Measurements from ENCODE around the gene OR9Q1.

Gene OR9Q1

DNA sequence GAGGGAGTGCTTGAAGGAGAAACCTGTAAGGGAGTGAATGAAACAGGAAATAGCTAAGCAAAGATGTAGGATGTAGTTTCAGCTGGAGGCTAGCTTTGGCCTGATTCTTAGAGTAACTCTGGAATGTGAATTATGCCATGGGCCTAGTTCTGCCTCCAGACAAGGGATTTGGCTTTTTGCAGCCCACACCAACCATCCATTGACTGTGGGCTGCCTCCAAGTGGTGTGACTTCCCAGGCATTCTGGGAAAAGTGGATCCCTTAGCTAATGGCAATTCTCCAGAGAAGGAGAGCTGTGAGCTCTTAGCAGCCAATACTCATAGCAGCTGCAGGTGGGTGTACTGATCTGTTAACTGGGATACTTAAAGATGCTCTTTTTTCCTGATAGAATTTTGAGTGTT lies 103.7 kb downstream of the OR9Q1 start:
- DNase-seq (ENCODE audit: extremely low read depth, low read depth): no peak
- TF ChIP-seq, protein P1, sequence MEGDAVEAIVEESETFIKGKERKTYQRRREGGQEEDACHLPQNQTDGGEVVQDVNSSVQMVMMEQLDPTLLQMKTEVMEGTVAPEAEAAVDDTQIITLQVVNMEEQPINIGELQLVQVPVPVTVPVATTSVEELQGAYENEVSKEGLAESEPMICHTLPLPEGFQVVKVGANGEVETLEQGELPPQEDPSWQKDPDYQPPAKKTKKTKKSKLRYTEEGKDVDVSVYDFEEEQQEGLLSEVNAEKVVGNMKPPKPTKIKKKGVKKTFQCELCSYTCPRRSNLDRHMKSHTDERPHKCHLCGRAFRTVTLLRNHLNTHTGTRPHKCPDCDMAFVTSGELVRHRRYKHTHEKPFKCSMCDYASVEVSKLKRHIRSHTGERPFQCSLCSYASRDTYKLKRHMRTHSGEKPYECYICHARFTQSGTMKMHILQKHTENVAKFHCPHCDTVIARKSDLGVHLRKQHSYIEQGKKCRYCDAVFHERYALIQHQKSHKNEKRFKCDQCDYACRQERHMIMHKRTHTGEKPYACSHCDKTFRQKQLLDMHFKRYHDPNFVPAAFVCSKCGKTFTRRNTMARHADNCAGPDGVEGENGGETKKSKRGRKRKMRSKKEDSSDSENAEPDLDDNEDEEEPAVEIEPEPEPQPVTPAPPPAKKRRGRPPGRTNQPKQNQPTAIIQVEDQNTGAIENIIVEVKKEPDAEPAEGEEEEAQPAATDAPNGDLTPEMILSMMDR (IDR thresholded peaks at IDR 0.05; ENCODE audit: low read depth, low read length): no peak

DNA sequence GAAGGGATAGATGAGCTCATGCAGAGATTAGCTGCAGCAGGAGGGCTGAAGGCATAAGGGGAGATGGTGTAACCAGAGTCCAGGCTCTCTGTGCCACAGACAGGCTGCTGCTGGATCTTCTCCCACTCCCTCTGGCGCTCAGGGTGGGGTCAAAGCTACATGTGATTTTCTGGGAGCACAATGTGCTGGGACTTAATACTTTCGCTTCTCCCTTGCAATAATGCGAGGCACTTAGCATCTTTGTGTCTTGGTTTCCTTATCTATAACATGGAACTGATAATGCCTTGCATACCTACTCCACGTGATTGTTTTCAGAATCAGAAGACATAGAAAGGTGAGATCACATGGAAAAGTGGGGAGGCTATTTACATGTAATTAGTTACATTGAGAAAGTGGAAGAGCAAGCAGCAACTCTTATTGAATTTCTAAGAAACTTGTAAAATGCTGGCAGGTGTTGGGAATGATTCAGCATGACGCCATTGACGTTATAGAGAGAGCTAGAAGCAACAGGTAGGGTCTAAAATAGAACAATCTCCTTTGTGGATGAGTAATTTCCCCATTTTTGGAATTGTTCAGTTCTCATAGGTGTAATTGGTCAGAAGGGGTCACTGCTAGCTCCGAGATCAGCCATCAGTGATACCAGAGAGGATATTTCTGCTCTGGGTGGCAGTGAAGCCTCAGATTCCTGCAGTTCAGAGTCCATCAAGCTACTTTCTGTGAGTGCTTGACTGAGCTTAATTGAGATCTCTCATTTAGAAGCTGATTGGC lies 109.8 kb downstream of the OR9Q1 start:
- DNase-seq (ENCODE audit: extremely low read depth, low read depth): no peak
- TF ChIP-seq, protein P1 (IDR thresholded peaks at IDR 0.05; ENCODE audit: low read depth, low read length): no peak

DNA sequence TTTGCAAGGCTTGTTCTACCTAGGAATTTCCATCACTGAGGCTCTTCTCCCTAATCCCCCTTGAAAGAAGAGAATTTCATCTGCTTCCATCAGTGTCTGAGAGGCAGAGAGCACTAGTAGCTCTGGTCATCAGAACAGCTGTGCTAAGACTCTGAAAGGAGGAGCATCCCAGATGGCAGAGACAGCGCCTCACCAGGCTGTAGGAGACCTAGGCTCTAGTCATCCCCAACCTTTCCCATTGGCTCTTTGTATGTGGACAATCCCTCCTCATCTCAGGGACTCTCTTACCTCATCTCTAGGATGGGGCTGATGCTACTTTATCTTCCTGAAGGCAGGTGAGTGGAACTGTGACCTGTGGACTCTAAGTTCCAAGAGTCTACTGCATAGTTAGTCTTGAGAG lies 110.5 kb downstream of the OR9Q1 start:
- TF ChIP-seq, protein P1 (IDR thresholded peaks at IDR 0.05; ENCODE audit: low read depth, low read length): no peak
- DNase-seq (ENCODE audit: extremely low read depth, low read depth): no peak

DNA sequence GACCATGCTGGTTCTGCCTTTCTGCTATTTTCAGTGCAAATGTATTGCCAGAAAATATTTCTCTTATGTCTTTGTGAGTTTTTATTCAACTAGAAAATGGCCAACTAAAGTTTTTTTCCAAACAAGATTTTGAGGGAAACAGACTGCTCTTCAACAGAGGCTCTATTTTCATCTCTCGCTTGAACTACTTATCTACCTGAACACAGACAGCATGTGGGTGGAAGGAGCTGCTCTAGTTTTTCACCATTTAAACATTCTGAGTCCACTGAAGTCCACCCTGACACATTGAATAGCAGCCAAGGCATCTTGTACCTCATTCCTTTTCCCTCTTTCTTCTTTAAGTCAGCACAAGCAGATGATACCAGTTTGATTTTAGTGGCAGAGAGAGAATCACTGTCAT lies 111.5 kb downstream of the OR9Q1 start:
- TF ChIP-seq, protein P1 (IDR thresholded peaks at IDR 0.05; ENCODE audit: low read depth, low read length): no peak
- no peak for DNase-seq (ENCODE audit: extremely low read depth, low read depth)

DNA sequence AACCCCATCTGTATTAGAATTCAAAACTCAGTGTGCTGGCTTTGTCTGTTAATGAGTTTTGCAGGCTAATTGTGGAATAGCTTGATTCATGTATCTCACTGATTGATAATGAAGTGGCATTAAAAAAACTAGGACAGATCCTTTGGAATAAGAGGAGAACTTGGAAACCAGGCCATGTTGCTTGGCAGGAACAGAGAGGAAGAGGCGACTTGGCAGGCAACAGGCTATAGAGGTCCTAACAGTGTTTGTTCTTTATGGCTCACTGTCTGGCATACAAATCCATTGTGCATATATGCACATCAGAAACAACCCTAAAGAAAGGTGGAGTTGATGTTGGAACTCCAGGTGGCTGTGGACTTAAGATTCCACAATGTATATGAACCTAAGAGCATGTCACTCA lies 119.1 kb downstream of the OR9Q1 start:
- TF ChIP-seq, protein P1 (IDR thresholded peaks at IDR 0.05; ENCODE audit: low read depth, low read length): no peak
- DNase-seq (ENCODE audit: extremely low read depth, low read depth): no peak

DNA sequence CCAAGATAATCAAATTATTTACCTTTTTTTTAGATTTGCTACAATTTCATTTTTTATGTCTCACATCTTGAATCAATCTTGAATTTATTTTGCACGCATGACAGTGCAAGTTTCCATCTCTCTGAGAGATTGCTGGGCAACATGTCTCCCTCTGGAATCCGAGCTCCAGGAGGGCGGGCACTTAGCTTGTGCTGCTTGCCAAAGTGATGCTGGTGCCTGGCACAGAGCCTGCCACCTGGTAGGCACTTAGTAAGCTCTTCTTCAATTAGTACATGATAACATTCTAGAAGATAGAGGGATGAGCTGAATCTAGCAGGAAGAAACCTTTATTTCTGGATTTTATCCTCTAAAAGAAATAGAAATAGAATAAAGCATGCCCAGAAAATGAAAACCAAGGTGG lies 129.1 kb downstream of the OR9Q1 start:
- no peak for DNase-seq (ENCODE audit: extremely low read depth, low read depth)
- TF ChIP-seq, protein P1 (IDR thresholded peaks at IDR 0.05; ENCODE audit: low read depth, low read length): no peak

DNA sequence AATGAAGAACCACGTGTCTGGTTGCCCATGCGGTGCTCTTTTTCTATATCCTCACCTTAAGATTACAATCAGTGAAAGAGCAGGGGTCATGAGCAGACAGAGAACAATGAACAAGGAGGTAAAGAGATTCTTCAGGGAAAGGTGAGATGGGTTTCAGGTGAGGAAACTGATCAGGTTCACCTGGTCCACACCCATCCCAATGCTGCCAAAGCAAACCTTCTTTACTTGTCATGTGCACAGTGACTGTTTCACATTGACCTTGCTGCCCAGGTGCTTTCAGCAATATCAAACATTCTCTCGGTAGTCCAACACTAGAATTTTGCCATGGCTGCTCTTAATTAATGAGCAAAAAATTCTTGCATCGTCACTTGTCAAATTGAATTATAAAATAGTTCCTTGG lies 140.7 kb downstream of the OR9Q1 start:
- TF ChIP-seq, protein P1 (IDR thresholded peaks at IDR 0.05; ENCODE audit: low read depth, low read length): no peak

More for the DNA sequence above, 140.7 kb downstream of the OR9Q1 start:
- DNase-seq (ENCODE audit: extremely low read depth, low read depth): no peak

Measured in AG09319 (cell line).